HG02852 (cell line): ENCODE data around the gene PACS2.
"Not testable (repeated sequence)": the region's sequence is repeated elsewhere in the genome, so short reads cannot be mapped to it uniquely, and the experiment has no call there.

Experiments
- ATAC-seq: cut with Tn5 transposase; IDR thresholded peaks from one replicate; pipeline ENCODE4 v1.9.1; 2021; ENCODE audit warnings: mild to moderate bottlenecking, moderate library complexity; ENCODE audit not compliant: unreplicated experiment

PACS2 gene

DNA sequence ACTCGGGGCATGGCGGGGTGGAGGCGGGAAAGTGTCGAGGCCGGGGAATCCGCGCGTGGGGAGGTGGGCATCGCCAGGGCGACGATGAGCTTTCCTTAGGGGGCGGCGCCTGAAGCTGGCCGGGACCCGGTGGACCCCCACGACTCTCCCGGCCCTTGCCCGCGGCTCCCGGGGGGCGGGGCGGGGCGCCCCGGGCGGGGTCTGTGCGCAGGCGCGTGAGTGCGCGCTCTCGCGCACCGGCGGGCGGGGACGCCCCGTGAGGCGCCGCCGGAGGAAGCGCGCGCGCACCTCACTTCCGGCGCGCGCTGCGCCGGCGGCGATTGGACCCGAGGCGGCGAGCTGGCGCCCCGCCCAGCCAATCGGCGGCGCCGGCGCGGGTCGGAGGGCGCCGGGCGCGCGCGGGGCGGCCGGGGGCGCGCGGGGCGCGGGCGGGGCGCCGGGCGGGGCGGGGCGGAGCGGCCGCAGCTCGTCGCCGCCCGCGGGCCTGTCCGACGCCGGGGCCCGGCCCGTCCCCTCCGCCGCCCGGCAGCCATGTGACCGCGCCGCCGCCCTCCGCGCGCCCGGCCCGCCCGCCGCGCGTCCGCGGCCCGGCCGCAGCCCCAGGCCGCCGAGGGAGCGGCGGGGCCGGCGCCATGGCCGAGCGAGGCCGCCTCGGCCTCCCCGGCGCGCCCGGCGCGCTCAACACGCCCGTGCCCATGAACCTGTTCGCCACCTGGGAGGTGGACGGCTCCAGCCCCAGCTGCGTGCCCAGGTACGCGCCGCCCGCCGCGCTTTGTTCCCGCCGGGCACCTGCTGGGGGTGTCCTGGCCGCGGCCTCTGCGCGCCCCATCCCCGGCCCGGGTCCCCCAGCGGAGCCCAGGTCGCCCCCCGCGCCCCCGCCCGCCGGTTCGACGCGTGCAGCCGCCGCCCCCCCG lies at the start of gene PACS2:
Gene PACS2 (plus strand): TSS at position 462 of the 914 bp plus-strand sequence. CDS start 171 bp downstream, at position 633.
- peak; percentile 64 for ATAC-seq

GRCh38 chr14:105267820-105268548 lies 46.6 kb upstream of the PACS2 start:
- ATAC-seq, result no peak

DNA sequence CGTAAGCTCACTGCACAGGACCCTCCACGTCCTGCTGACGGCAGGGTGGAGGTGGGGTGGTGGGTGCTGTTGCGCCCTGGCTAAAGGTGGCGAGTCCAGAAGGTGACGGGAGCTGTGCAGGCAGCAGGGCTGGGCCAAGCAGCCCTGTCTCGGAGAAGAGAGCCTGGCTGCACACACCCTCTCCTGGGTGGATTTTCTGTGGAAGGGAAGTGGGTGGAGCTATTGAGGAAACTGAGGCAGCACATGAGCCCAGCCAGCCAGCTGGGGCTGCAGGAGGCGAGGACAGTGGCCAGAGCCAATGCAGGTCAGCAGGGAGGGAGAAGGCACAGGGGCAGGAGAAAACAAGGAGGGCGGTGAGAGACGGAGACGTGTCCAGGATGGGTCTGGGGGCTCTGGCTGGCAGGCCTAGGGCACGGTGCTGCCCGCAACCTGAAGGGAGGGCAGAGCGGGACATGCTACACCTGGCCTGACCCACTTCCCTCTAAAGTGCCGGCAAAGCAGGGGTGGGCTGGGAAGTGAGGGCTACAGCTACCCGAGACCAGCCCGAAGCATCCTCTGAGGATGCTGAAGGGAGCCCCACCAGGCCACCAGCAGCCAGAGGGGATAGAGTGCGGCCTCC lies 45.7 kb upstream of the PACS2 start:
- ATAC-seq, result no peak

GRCh38 chr14:105269405-105269804 lies 45.1 kb upstream of the PACS2 start:
- no peak for ATAC-seq

DNA sequence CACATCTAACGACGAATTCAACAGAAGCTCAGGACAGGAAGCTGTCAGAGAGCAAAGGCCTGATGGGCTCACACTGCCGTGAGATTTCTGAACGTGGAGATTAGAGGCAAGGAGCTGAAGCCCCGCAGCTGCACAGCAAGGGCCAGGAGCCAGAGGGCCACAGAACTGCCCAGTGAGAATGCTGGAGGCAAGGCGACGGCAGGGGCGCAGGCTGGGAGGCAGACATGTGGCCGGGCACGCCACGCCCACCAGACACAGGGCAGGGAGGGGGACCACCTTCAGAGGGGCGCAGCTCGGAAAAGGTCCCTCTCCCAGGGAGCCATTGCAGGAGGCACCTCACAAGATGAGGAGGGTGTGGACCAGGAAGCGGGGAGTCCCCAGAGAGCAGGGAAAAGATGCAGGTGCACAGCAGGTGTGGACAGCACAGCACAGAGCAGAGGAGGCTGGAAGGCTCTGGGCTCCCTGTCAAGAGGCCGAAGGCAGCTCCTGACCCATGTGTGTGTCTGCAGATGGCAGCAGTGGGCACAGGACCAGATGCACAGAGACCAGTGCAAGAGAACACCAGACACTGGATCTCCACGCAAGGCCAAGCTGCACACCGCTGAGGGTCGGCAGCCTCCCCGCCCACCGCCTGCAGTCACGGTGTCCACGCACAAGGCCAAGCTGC lies 43.2 kb upstream of the PACS2 start:
- no peak for ATAC-seq

DNA sequence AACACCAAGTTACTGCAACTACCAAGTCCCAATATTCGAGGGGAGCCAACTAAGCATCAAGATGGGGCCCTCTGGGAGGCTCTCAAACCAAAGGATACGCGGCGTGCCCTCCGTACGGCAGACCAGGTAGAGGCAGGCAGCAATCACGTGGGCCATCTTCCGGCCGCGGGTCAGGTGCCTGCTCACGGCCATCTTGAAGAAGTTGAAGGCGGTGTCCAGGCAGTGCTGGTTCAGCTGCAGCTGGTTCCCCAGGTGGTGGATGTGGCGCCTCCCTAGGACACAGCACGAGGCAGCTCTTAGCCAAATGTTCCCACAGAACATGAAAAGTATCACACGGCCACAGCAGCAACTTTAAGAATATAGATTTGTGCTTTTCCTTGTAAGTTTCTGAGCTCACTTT lies 41.9 kb upstream of the PACS2 start:
- ATAC-seq, result no peak

- ATAC-seq, result no peak
Observed at GRCh38 chr14:105273062-105273461, 41.5 kb upstream of the PACS2 start.

- no peak for ATAC-seq
Observed at GRCh38 chr14:105274637-105275036, 39.9 kb upstream of the PACS2 start.

DNA sequence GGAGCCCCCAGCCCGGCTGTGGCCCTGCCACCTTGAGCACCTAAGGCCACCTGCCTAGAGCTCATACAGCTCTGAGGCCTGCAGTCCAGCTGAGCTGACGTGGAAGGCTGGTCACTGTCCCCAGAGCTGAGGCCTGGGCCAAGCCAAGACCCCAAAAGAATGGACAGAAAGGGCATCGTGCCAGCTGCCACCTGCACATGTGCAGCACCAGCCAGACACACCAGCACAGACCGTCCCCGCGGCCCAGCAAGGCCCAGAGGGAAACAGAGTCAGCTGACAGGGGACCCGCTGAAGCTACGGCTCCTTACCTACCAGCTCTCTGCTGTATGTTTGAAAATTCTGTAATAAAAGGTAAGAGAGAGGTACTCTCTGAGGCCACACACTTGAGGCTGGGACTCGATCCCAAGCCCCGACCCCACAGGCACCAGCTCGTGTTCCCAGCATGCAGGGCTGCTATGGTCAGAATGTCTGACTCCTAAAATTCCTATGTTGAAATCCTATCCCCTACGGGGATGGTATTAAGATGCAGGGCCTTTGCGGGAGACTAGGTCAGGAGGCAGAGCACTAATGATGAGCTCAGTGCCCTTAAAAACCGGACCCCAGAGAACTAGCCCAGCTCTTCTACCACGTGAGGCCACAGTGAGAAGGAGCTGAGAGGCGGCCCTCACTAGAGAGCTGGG lies 39.1 kb upstream of the PACS2 start:
- no peak for ATAC-seq

GRCh38 chr14:105277448-105277847 lies 37.1 kb upstream of the PACS2 start:
- not testable (repeated sequence) for ATAC-seq

DNA sequence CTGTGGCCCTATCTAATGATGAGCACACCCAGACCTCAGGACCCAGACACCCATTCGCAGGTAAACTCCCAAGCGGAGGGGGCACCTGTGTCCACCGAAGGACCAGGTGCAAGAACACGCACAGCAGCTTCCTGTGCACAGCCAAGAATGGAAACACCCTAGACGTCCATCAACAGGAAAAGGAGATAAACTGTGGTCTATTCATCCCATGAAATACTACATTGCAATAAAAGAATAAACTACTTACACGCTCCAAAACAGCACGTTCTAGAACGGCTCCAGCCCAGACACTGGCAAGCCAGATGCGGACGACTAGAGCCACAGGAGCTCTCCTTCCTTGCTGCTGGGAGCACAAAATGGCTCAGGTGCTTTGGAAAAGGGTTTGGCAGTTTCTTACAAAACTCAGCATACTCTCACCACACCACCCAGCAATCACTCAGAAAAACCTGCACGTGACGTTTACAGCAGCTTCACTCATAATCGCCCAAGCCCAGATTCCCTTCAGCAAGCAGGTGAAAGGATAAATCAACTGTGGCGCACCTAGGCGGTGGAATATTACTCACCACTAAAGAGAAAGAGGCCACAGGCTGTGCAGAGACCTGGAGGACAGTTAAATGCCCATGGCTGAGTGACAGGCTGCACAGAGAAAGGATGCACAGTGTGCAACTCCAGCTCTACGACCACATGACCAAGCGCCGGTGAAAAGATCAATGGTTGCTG lies 34.7 kb upstream of the PACS2 start:
- ATAC-seq, result no peak

GRCh38 chr14:105280525-105280924 lies 34.0 kb upstream of the PACS2 start:
- no peak for ATAC-seq

GRCh38 chr14:105281371-105282097 lies 33.0 kb upstream of the PACS2 start:
- no peak for ATAC-seq

- ATAC-seq, result no peak
Observed at GRCh38 chr14:105282098-105282725, 32.3 kb upstream of the PACS2 start.

- no peak for ATAC-seq
Observed at GRCh38 chr14:105283028-105283427, 31.5 kb upstream of the PACS2 start.

GRCh38 chr14:105283899-105284298 lies 30.6 kb upstream of the PACS2 start:
- ATAC-seq, result no peak

- ATAC-seq, result no peak
Observed at GRCh38 chr14:105285174-105285573, 29.4 kb upstream of the PACS2 start.

DNA sequence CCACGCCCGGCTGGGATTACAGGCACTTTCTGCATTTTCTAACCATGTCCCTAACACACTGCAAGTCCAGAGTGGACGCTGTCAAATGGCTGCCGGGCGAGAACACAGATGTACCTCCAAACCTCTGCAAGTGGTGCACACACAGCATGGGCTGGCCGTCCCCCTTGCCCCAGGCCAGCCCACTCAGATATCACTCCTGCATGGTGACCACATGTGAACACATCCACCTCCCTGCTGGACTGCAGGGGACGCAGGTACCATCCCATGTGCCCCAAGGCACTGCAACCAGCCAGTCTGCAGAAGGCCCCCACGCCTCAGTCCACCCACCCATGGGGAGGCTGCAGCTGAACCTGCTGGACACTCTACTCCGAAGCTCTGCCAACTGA lies 27.8 kb upstream of the PACS2 start:
- no peak for ATAC-seq
